ENCODE measurements around the gene RIBC2. TPM values are rescaled to one million over a fixed set of nuclear protein-coding genes. Genes with fewer than 3 reads are reported as not detected.

The RIBC2 gene
- total RNA-seq, 1 donor from 2014 or later = 0.69 TPM

DNA sequence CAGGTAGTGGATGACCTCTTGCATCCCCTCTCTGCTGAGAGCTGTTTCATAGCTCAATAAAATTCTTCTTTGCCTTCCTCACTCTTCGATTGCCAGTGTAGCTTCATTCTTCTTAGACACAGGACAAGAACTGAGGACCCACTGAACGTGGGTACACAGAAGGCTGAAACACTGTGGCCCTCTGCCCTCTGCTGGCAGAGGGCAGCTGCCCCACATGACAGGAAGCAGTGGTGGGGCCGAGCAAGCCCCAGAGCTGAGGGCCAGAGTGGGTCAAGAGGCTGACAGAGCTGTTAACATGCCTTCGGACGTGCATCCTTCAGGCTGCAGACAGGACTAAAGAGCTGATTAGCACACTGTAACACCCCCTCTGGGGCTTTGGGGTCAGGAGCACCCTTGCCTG, 15.7 kb upstream of the RIBC2 start:
- H3K4me3 ChIP-seq (ENCODE audit: low read depth, low read length) = no peak overlapping the region
- no peak for DNase-seq (ENCODE audit: low read depth)
- TF ChIP-seq, protein P1, sequence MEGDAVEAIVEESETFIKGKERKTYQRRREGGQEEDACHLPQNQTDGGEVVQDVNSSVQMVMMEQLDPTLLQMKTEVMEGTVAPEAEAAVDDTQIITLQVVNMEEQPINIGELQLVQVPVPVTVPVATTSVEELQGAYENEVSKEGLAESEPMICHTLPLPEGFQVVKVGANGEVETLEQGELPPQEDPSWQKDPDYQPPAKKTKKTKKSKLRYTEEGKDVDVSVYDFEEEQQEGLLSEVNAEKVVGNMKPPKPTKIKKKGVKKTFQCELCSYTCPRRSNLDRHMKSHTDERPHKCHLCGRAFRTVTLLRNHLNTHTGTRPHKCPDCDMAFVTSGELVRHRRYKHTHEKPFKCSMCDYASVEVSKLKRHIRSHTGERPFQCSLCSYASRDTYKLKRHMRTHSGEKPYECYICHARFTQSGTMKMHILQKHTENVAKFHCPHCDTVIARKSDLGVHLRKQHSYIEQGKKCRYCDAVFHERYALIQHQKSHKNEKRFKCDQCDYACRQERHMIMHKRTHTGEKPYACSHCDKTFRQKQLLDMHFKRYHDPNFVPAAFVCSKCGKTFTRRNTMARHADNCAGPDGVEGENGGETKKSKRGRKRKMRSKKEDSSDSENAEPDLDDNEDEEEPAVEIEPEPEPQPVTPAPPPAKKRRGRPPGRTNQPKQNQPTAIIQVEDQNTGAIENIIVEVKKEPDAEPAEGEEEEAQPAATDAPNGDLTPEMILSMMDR (conservative IDR thresholded peaks at IDR 0.05; ENCODE audit: low read depth, low read length) = no peak

DNA sequence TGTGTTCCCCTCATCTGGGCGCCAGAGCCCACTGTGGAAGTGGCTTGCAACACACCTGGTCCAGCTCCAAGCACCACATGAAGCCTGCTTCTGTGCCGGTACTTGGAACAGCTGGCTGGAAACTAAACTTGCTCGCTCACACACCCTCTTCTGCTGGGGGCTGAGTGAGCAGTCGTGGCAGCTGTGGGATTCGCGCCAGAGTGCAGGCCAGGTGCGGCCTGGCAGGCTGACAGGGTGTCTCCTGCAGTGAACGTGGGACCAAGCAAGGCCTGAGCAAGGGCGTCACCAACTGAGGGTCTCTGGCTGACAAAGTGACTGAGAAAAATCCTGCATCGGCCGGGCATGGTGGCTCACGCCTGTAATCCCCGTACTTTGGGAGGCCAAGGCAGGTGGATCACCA, 15.3 kb upstream of the RIBC2 start:
- H3K4me3 ChIP-seq (ENCODE audit: low read depth, low read length) = no peak overlapping the region
- TF ChIP-seq, protein P1 (conservative IDR thresholded peaks at IDR 0.05; ENCODE audit: low read depth, low read length) = no peak

GRCh38 chr22:45399712-45400445, 13.6 kb upstream of the RIBC2 start:
- DNase-seq (ENCODE audit: low read depth) = no peak
- H3K4me3 ChIP-seq (ENCODE audit: low read depth, low read length) = no peak overlapping the region
- TF ChIP-seq, protein P1 (conservative IDR thresholded peaks at IDR 0.05; ENCODE audit: low read depth, low read length) = no peak

More for the DNA sequence above, 15.3 kb upstream of the RIBC2 start:
- no peak for DNase-seq (ENCODE audit: low read depth)

DNA sequence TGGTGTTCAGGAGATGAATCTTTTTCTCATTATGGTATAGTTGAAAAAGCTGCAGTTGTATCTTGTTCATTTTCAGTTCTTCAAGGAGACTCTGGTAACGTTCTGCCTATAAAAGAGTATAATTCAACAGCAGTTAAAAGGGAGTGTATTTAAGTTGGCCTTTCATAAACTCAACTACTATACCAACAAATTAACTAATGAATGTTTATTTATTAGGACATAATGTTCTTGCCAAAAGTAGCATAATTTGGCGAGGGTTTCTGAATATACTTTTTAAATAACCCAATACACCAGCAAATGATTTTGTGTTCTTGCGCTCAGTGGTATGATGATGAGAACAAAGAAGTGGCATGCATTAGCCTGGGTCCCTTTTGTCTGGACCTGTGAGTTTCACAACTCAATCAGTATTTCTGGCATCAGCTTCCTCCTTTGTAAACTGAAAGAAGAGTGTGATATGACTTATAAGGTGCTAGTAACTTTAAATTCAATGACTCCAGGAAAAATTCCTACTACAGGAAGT, 11.0 kb upstream of the RIBC2 start:
- no peak for DNase-seq (ENCODE audit: low read depth)
- TF ChIP-seq, protein P1 (conservative IDR thresholded peaks at IDR 0.05; ENCODE audit: low read depth, low read length) = no peak
- H3K4me3 ChIP-seq (ENCODE audit: low read depth, low read length) = no peak overlapping the region

GRCh38 chr22:45407793-45408192, 5.7 kb upstream of the RIBC2 start:
- TF ChIP-seq, protein P1 (conservative IDR thresholded peaks at IDR 0.05; ENCODE audit: low read depth, low read length) = no peak
- H3K4me3 ChIP-seq (ENCODE audit: low read depth, low read length) = no peak overlapping the region
- DNase-seq (ENCODE audit: low read depth) = no peak

GRCh38 chr22:45413013-45413367, 503 bp upstream of the RIBC2 start:
- H3K4me3 ChIP-seq (ENCODE audit: low read depth, low read length) = peak overlapping the region; percentile 60
- DNase-seq (ENCODE audit: low read depth) = no peak
- TF ChIP-seq, protein P1 (conservative IDR thresholded peaks at IDR 0.05; ENCODE audit: low read depth, low read length) = no peak

Data from epithelial cell of proximal tubule (primary cell).